Glutamatergic neuron (in vitro differentiated cells): ENCODE results near the gene FYCO1. TPM values are rescaled to one million over a fixed set of nuclear protein-coding genes. Genes with fewer than 3 reads are reported as not detected.
A peak's percentile ranks its signal among the peaks of the same experiment; 100 is the strongest.

Experiments
- DNase-seq: peaks from one replicate; pipeline ENCODE4 v3.0.0; 2022
- H3K27ac Mint-ChIP-seq: one replicate; pipeline ENCODE4 v1.8.0; 2020; ENCODE audit warnings: mild to moderate bottlenecking, mixed read lengths, inconsistent platforms; ENCODE audit not compliant: unreplicated experiment
- H3K27me3 Mint-ChIP-seq: one replicate; pipeline ENCODE4 v1.8.0; 2020; ENCODE audit warnings: mild to moderate bottlenecking, moderate library complexity, mixed read lengths, inconsistent platforms; ENCODE audit not compliant: unreplicated experiment
- H3K36me3 Mint-ChIP-seq: one replicate; pipeline ENCODE4 v1.8.0; 2020; ENCODE audit warnings: mild to moderate bottlenecking, mixed read lengths, inconsistent platforms; ENCODE audit not compliant: unreplicated experiment
- H3K4me1 Mint-ChIP-seq: one replicate; pipeline ENCODE4 v1.8.0; 2020; ENCODE audit warnings: mild to moderate bottlenecking, low read depth, mixed read lengths, inconsistent platforms; ENCODE audit not compliant: unreplicated experiment
- H3K4me3 Mint-ChIP-seq: one replicate; pipeline ENCODE4 v1.8.0; 2020; ENCODE audit warnings: mild to moderate bottlenecking, mixed read lengths, inconsistent platforms; ENCODE audit not compliant: unreplicated experiment
- H3K9me3 Mint-ChIP-seq: one replicate; pipeline ENCODE4 v1.8.0; 2020; ENCODE audit warnings: mild to moderate bottlenecking, moderate library complexity, mixed read lengths, inconsistent platforms; ENCODE audit not compliant: unreplicated experiment
- CTCF ChIP-seq: fragments of 200-600 bp; sonication (generic); IDR thresholded peaks from one replicate; pipeline ENCODE4 v1.5.0; 2021; ENCODE audit not compliant: partially characterized antibody, unreplicated experiment
- total RNA-seq: library from RNA; stranded (reverse); fragmentation: NEBNext Ultra II Directional; extraction: Animal tissue kit (Norgen Biotek cat#: 25700); gene quantifications from one replicate; pipeline ENCODE4 v1.2.1, GENCODE V29; 2021; ENCODE audit not compliant: unreplicated experiment

The FYCO1 gene
- total RNA-seq, 1 donor from 2014 or later = 3.8 TPM

DNA sequence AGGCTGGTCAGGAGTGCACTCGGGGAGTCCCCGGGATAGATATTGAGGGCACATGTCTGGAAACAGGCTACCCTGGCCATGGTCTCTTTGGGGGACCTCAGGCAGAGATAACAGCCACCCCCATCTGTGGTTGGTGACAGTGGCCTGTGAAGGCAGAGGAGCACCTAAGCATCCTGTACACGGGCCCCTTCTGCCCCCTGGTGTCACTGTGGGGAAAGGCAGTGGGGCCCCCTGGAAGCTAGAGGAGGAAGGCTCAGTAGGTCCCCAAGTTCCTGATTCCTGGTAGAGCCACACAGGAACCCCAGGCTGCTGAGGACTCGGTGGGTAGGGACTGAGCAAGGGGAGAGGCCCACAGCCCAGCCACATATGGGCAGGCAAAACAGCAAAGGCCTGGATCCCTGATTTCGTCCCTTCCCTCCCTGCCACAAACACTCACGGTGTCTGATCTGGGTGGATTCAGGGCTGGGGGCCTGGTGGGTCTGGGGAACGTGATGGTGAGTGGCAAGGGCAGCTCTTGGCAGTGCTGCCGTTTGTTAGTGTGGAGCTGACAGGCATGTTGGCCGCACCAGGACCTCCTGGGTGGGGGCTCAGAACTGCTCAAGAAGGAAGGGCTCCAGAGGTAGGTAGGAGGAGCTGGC, 66.5 kb downstream of the FYCO1 start:
- no peaks in the 10 kb centered on the region for H3K27me3 Mint-ChIP-seq
- no peak overlapping the region for H3K27ac Mint-ChIP-seq
- no peak overlapping the region for H3K4me3 Mint-ChIP-seq
- TF ChIP-seq CTCF = peak; percentile 75
- peaks cover 4% of the 10 kb centered on the region for H3K9me3 Mint-ChIP-seq
- peak; percentile 74 for DNase-seq
- no peaks in the 10 kb centered on the region for H3K36me3 Mint-ChIP-seq
- peaks cover 4% of the 10 kb centered on the region for H3K4me1 Mint-ChIP-seq

DNA sequence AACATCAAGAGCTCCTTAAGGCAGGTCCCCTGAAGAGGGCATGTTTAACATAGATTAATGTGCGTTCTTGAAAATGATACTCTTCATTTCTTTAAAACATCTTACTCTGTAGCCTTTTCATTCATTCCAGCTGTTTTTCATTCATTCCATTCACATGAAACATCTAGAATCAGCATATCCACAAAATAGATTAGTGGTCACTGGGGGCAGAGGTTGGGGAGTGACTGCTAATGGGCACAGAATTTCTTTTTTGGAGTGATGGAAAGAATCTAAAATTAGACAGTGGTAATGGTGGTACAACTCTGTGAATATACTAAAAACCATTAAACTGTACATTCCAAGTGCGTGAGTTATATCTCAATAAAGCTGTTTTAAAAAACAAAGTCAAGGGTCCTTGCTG, 67.7 kb downstream of the FYCO1 start:
- TF ChIP-seq CTCF = no peak
- Mint-ChIP-seq H3K27me3 (no peaks in the 10 kb centered on the region), H3K4me3 (no peak overlapping the region), H3K9me3 (peaks cover 6% of the 10 kb centered on the region), H3K36me3 (no peaks in the 10 kb centered on the region), H3K4me1 (peaks cover 4% of the 10 kb centered on the region), H3K27ac (no peak overlapping the region)
- no peak for DNase-seq

GRCh38 chr3:45923755-45924154, 71.9 kb downstream of the FYCO1 start:
- peaks cover 3% of the 10 kb centered on the region for H3K27me3 Mint-ChIP-seq
- DNase-seq = no peak
- no peak overlapping the region for H3K27ac Mint-ChIP-seq
- TF ChIP-seq CTCF = no peak
- no peaks in the 10 kb centered on the region for H3K36me3 Mint-ChIP-seq
- H3K9me3 Mint-ChIP-seq = peaks cover 4% of the 10 kb centered on the region
- no peaks in the 10 kb centered on the region for H3K4me1 Mint-ChIP-seq
- H3K4me3 Mint-ChIP-seq = no peak overlapping the region

DNA sequence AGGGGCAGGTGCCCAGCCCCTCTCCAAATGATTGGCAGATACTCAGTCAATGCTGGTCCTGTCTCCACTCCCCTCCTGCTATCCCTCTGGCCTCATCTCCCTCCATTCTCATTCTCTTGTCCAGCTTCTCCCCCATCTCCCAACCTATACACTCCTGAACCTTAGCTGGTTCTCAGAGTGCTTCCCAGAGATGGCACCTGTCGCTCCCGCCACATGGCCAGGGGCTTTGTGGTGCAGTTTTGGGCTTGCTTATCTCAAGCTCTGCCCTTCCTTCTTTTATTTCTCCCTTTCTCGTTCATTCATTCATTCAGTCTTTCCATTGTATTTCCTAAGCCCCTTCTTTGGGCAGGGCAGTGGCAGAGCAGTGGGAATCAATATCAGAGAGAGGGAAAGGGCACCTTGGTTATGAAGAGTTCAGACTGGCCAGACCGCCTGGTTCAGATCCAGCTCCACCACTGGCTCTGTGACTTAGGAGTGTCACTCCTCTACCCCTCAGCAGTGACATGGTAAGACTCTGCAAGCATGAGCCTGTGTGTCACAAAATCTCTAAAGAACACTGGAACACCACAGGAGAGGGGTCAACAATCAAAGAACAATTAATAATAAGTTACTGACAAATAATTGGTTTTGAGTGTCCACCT, 72.6 kb downstream of the FYCO1 start:
- H3K36me3 Mint-ChIP-seq = no peaks in the 10 kb centered on the region
- H3K4me1 Mint-ChIP-seq = no peaks in the 10 kb centered on the region
- TF ChIP-seq CTCF = no peak
- H3K9me3 Mint-ChIP-seq = peaks cover 3% of the 10 kb centered on the region
- H3K4me3 Mint-ChIP-seq = no peak overlapping the region
- no peak overlapping the region for H3K27ac Mint-ChIP-seq
- peaks cover 3% of the 10 kb centered on the region for H3K27me3 Mint-ChIP-seq
- no peak for DNase-seq

DNA sequence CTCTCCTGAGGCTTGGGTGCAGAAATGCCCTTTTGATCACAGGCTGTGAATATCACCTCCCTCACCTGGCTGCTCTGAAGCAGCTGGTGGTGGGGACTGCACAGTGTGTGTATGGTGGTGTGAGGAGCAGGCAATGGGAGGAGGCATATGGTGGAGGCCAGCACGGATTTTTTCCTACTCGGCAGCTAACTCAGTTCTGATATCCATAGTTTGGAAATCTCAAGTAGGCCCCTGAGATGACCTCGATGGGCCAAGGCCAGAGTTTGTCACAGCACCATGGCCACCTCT, 73.6 kb downstream of the FYCO1 start:
- no peak for TF ChIP-seq CTCF
- Mint-ChIP-seq H3K9me3 (peaks cover 5% of the 10 kb centered on the region), H3K27ac (no peak overlapping the region), H3K27me3 (peaks cover 3% of the 10 kb centered on the region), H3K36me3 (no peaks in the 10 kb centered on the region), H3K4me1 (no peaks in the 10 kb centered on the region), H3K4me3 (no peak overlapping the region)
- no peak for DNase-seq
